Measurements from ENCODE around the gene CFAP45. TPM values are rescaled to one million over a fixed set of nuclear protein-coding genes. Genes with fewer than 3 reads are reported as not detected.
A peak's percentile ranks its signal among the peaks of the same experiment; 100 is the strongest.

CFAP45 gene
- total RNA-seq, 2 experiments from 2014 or later: 0.63 TPM; not detected in 1

- Histone ChIP-seq H3K4me2 (ENCODE audit: low read length) (peak overlapping the region; percentile 90; the same call in 1 of the 2 replicates), H4K20me1 (ENCODE audit: insufficient read depth, low read length) (no peaks in the 10 kb centered on the region), H3K4me3 (ENCODE audit: low read depth, low read length, poor library complexity, severe bottlenecking) (no peak overlapping the region), H3K4me1 (ENCODE audit: insufficient read depth, low read length, poor library complexity, severe bottlenecking) (peaks cover 34% of the 10 kb centered on the region), H3K27ac (ENCODE audit: low read depth, low read length, poor library complexity, severe bottlenecking) (peak overlapping the region; percentile 80), H2AFZ (ENCODE audit: low read length) (no peak overlapping the region), H3K36me3 (ENCODE audit: insufficient read depth, low read length) (peaks cover 49% of the 10 kb centered on the region), H3K9me3 (ENCODE audit: low read length) (no peaks in the 10 kb centered on the region), H3K9me2 (ENCODE audit: insufficient read depth, low read length) (no peaks in the 10 kb centered on the region), H3K79me2 (ENCODE audit: insufficient read depth, low read depth, low read length) (peaks cover 47% of the 10 kb centered on the region; the same call in 1 of the 2 replicates)
- ChIA-PET POLR2A (interaction anchor here (1.1 kb wide), 1 partner anchor 30 kb away, joined by 3 read pairs; no protein-coding TSS in a partner anchor), CTCF (ENCODE audit: unreplicated experiment) (no interaction called here)
- no TSS peak for BruUV-seq (replicated peaks)
- no peak for DNase-seq (ENCODE audit: low spot score)
- intact Hi-C loops (cut with micrococcal nuclease; ENCODE audit: unreplicated experiment): no loop called here
- no peak for TF ChIP-seq CTCF (conservative IDR thresholded peaks at IDR 0.05; ENCODE audit: low read length)
- TF ChIP-seq EZH2phosphoT487 (IDR thresholded peaks at IDR 0.05; ENCODE audit: borderline replicate concordance, low read depth, low read length): no peak
These were observed 20.7 kb upstream of the CFAP45 start for GRCh38 chr1:159920651-159921050.

DNA sequence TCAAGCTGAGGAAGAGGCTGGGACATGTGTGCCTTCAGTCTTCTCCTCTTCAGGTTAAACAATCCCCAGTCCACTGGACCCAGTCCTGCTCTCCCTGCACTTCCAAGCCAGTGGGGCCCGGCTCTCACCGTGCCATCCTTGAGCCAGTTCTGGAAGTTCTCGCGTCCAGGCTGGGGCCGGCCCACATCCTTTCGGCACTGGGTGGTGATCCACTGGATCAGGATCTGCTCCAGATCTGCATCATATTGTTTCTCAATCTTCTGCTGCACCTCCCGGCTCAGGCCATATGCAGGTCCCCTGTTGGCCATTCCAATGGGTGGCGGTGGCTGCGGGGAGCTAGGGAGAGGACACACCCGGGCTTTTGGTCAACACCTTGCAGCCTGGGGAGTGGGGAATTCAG is 20.2 kb upstream of the CFAP45 start:
- ChIA-PET CTCF (ENCODE audit: unreplicated experiment) (no interaction called here), POLR2A (no interaction called here)
- Histone ChIP-seq H3K9me2 (ENCODE audit: insufficient read depth, low read length) (no peaks in the 10 kb centered on the region), H3K4me3 (ENCODE audit: low read depth, low read length, poor library complexity, severe bottlenecking) (no peak overlapping the region), H3K4me1 (ENCODE audit: insufficient read depth, low read length, poor library complexity, severe bottlenecking) (peaks cover 33% of the 10 kb centered on the region), H2AFZ (ENCODE audit: low read length) (no peak overlapping the region), H3K27ac (ENCODE audit: low read depth, low read length, poor library complexity, severe bottlenecking) (no peak overlapping the region), H3K9me3 (ENCODE audit: low read length) (no peaks in the 10 kb centered on the region), H3K79me2 (ENCODE audit: insufficient read depth, low read depth, low read length) (peaks cover 46% of the 10 kb centered on the region; the same call in 1 of the 2 replicates), H3K4me2 (ENCODE audit: low read length) (no peak overlapping the region), H3K36me3 (ENCODE audit: insufficient read depth, low read length) (peaks cover 49% of the 10 kb centered on the region), H4K20me1 (ENCODE audit: insufficient read depth, low read length) (no peaks in the 10 kb centered on the region)
- no peak for DNase-seq (ENCODE audit: low spot score)
- TF ChIP-seq EZH2phosphoT487 (IDR thresholded peaks at IDR 0.05; ENCODE audit: borderline replicate concordance, low read depth, low read length): no peak
- TF ChIP-seq CTCF (conservative IDR thresholded peaks at IDR 0.05; ENCODE audit: low read length): no peak
- no TSS peak for BruUV-seq (replicated peaks)
- intact Hi-C loops (cut with micrococcal nuclease; ENCODE audit: unreplicated experiment): no loop called here

DNA sequence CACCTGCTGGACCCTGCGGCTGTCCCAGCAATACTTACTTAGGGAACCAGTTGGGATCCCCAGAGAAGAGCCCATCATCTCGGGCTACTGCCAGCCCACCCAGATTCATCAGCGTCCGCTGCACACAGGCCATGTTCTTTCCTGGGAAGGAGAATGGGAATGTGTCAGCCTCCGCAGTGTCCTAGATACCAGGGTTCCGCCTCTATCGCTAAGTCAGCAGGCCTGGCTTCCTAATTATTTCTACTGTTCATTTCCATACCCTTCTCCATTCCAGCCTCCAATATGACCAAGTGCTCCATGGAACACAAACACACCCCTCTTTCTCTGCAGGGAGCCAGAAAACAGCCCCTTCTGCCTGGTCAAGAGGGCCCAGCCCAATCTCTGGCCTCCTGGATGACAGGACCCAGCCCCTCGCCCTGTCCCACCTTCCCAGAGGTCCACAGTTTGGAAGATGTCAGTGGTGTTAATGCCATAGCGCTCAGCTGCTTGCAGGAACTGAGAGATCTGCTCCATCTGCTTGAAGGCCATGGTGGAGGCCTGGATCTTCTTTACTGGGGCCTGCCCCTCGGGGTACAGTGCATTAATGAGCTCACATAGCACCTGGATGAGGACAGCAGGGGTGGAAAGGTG is 19.4 kb upstream of the CFAP45 start:
- ChIA-PET POLR2A (interaction anchor here (0.6 kb wide), 1 partner anchor 1734 kb away, joined by 3 read pairs; no protein-coding TSS in a partner anchor), CTCF (ENCODE audit: unreplicated experiment) (no interaction called here)
- Histone ChIP-seq H3K4me2 (ENCODE audit: low read length) (no peak overlapping the region), H3K27ac (ENCODE audit: low read depth, low read length, poor library complexity, severe bottlenecking) (no peak overlapping the region), H4K20me1 (ENCODE audit: insufficient read depth, low read length) (no peaks in the 10 kb centered on the region), H3K36me3 (ENCODE audit: insufficient read depth, low read length) (peaks cover 49% of the 10 kb centered on the region), H3K79me2 (ENCODE audit: insufficient read depth, low read depth, low read length) (peaks cover 37% of the 10 kb centered on the region; the same call in 1 of the 2 replicates), H3K9me3 (ENCODE audit: low read length) (no peaks in the 10 kb centered on the region), H3K9me2 (ENCODE audit: insufficient read depth, low read length) (no peaks in the 10 kb centered on the region), H3K4me1 (ENCODE audit: insufficient read depth, low read length, poor library complexity, severe bottlenecking) (peaks cover 33% of the 10 kb centered on the region), H2AFZ (ENCODE audit: low read length) (no peak overlapping the region), H3K4me3 (ENCODE audit: low read depth, low read length, poor library complexity, severe bottlenecking) (no peak overlapping the region)
- intact Hi-C loops (cut with micrococcal nuclease; ENCODE audit: unreplicated experiment): no loop called here
- TF ChIP-seq EZH2phosphoT487 (IDR thresholded peaks at IDR 0.05; ENCODE audit: borderline replicate concordance, low read depth, low read length) (no peak), CTCF (conservative IDR thresholded peaks at IDR 0.05; ENCODE audit: low read length) (no peak)
- DNase-seq (ENCODE audit: low spot score): no peak
- no TSS peak for BruUV-seq (replicated peaks)

Data from OCI-LY7 (cell line).